ENCODE data around the gene DAB2.

Gene DAB2

DNA sequence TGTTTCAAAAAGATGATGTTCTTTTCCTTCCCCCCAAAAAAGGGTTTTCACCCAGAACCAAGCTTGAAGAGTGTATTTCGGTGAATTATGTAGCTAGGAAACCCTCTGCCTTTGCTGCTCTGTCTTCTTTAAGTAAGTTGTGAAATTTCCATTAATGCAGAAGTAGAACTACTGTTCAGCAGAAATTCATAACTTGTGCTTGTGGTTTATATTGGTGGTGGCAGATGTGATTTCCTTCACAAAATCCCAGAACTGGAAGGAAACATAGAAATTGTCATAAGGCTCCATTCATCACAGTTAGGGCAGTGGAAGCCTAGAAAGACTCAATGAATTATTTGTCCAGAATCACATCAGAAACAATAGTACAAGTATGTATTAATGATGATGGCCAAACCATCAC is 42.1 kb upstream of the DAB2 start:
- H3K27ac ChIP-seq: no peak overlapping the region
- CTCF ChIA-PET: interaction anchor here (1.0 kb wide), 1 partner anchor 42 kb away, joined by 3 read pairs; the partner anchor contains the start of gene DAB2
- TF ChIP-seq, protein P1, sequence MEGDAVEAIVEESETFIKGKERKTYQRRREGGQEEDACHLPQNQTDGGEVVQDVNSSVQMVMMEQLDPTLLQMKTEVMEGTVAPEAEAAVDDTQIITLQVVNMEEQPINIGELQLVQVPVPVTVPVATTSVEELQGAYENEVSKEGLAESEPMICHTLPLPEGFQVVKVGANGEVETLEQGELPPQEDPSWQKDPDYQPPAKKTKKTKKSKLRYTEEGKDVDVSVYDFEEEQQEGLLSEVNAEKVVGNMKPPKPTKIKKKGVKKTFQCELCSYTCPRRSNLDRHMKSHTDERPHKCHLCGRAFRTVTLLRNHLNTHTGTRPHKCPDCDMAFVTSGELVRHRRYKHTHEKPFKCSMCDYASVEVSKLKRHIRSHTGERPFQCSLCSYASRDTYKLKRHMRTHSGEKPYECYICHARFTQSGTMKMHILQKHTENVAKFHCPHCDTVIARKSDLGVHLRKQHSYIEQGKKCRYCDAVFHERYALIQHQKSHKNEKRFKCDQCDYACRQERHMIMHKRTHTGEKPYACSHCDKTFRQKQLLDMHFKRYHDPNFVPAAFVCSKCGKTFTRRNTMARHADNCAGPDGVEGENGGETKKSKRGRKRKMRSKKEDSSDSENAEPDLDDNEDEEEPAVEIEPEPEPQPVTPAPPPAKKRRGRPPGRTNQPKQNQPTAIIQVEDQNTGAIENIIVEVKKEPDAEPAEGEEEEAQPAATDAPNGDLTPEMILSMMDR (conservative IDR thresholded peaks at IDR 0.05; ENCODE audit: low read depth): no peak
- no peak for DNase-seq (ENCODE audit: low spot score)
- POLR2A ChIA-PET (ENCODE audit: low non-redundant PET): no interaction called here

GRCh38 chr5:39465843-39466242 is 41.1 kb upstream of the DAB2 start:
- no peak for DNase-seq (ENCODE audit: low spot score)
- H3K27ac ChIP-seq: no peak overlapping the region
- POLR2A ChIA-PET (ENCODE audit: low non-redundant PET): no interaction called here
- TF ChIP-seq, protein P1 (conservative IDR thresholded peaks at IDR 0.05; ENCODE audit: low read depth): no peak
- CTCF ChIA-PET: interaction anchor here (1.0 kb wide), 1 partner anchor 41 kb away, joined by 3 read pairs; the partner anchor contains the start of gene DAB2

DNA sequence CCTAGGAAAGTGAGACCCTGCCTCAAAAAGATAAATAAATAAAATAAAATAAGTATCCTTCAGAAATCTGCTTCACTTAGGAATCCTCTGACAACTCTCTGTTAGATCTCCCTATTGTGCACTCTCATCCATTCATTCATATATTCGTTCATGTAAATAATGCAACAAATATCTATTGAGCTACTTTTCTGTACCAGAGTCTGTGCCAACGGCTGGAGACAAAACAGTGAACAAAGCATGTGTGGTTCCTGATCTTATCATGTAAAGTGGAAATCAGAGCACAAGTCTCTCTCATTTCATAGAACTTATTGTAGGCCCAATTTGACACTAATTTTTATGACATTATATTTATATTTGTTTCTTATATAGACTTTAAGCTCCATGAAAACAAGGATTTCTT is 40.3 kb upstream of the DAB2 start:
- TF ChIP-seq, protein P1 (conservative IDR thresholded peaks at IDR 0.05; ENCODE audit: low read depth): no peak
- H3K27ac ChIP-seq: no peak overlapping the region
- POLR2A ChIA-PET (ENCODE audit: low non-redundant PET): no interaction called here
- DNase-seq (ENCODE audit: low spot score): no peak
- CTCF ChIA-PET: interaction anchor here (0.7 kb wide), 1 partner anchor 82 kb away, joined by 3 read pairs; no protein-coding TSS in a partner anchor

- H3K27ac ChIP-seq: no peak overlapping the region
- no peak for DNase-seq (ENCODE audit: low spot score)
- TF ChIP-seq, protein P1 (conservative IDR thresholded peaks at IDR 0.05; ENCODE audit: low read depth): no peak
- ChIA-PET POLR2A (ENCODE audit: low non-redundant PET) (no interaction called here), CTCF (no interaction called here)
These were observed 39.3 kb upstream of the DAB2 start for GRCh38 chr5:39464088-39464487.

- no peak for DNase-seq (ENCODE audit: low spot score)
- ChIA-PET CTCF (no interaction called here), POLR2A (ENCODE audit: low non-redundant PET) (no interaction called here)
- TF ChIP-seq, protein P1 (conservative IDR thresholded peaks at IDR 0.05; ENCODE audit: low read depth): no peak
- no peak overlapping the region for H3K27ac ChIP-seq
These were observed 37.4 kb upstream of the DAB2 start for GRCh38 chr5:39462211-39462610.

DNA sequence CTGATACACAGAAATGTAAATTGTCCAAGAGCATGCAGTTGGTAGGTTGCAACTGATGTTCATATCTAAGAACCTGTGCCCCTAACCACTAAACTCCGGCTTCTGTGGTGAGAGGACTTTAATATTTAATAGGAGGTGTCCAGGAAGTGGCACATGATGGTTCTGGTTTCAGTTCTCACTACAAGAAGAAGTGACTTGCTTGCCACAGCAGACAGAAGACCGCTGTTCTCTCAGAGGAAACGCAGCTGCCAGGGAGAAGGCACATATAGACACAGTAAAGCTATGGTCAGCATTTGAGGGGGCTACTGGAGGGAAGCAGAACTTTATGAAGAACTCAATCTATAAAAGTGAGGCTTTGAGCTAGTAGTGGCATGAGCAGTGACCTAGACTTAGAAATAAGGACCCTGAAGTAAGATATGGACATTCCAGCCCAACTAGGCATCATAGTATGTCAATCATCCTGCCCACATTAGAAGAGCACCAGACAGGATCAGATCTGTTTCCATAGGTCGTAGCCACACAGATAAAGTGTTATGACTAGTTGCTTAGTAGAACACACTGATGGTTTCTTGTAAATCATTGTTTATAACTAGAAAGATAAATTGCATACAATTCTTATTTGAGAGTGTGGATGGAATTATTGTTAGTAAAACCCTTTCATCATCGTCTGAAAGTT is 36.4 kb upstream of the DAB2 start:
- H3K27ac ChIP-seq: no peak overlapping the region
- TF ChIP-seq, protein P1 (conservative IDR thresholded peaks at IDR 0.05; ENCODE audit: low read depth): no peak
- ChIA-PET POLR2A (ENCODE audit: low non-redundant PET) (no interaction called here), CTCF (no interaction called here)
- no peak for DNase-seq (ENCODE audit: low spot score)

All from RWPE1 (cell line).